ENCODE measurements around the gene RNPEP.

GRCh38 chr1:202014915-202015661 is 32.6 kb downstream of the RNPEP start:
- TF ChIP-seq, protein P1, sequence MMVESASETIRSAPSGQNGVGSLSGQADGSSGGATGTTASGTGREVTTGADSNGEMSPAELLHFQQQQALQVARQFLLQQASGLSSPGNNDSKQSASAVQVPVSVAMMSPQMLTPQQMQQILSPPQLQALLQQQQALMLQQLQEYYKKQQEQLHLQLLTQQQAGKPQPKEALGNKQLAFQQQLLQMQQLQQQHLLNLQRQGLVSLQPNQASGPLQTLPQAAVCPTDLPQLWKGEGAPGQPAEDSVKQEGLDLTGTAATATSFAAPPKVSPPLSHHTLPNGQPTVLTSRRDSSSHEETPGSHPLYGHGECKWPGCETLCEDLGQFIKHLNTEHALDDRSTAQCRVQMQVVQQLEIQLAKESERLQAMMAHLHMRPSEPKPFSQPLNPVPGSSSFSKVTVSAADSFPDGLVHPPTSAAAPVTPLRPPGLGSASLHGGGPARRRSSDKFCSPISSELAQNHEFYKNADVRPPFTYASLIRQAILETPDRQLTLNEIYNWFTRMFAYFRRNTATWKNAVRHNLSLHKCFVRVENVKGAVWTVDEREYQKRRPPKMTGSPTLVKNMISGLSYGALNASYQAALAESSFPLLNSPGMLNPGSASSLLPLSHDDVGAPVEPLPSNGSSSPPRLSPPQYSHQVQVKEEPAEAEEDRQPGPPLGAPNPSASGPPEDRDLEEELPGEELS (CRISPR knock-in tag; IDR thresholded peaks at IDR 0.05): no peak
- TF ChIP-seq FOXP1 (CRISPR knock-in tag; IDR thresholded peaks at IDR 0.05; ENCODE audit: borderline replicate concordance) (no peak), ELF4 (CRISPR knock-in tag; IDR thresholded peaks at IDR 0.05; ENCODE audit: low read depth) (no peak), E2F5 (CRISPR knock-in tag; IDR thresholded peaks at IDR 0.05) (no peak)

Measured in WTC11 (cell line).